Measurements from ENCODE around the gene FCHSD1. TPM values are rescaled to one million over a fixed set of nuclear protein-coding genes. Genes with fewer than 3 reads are reported as not detected.

The FCHSD1 gene
- 29.3 and 31.8 TPM in 2 replicates for total RNA-seq

DNA sequence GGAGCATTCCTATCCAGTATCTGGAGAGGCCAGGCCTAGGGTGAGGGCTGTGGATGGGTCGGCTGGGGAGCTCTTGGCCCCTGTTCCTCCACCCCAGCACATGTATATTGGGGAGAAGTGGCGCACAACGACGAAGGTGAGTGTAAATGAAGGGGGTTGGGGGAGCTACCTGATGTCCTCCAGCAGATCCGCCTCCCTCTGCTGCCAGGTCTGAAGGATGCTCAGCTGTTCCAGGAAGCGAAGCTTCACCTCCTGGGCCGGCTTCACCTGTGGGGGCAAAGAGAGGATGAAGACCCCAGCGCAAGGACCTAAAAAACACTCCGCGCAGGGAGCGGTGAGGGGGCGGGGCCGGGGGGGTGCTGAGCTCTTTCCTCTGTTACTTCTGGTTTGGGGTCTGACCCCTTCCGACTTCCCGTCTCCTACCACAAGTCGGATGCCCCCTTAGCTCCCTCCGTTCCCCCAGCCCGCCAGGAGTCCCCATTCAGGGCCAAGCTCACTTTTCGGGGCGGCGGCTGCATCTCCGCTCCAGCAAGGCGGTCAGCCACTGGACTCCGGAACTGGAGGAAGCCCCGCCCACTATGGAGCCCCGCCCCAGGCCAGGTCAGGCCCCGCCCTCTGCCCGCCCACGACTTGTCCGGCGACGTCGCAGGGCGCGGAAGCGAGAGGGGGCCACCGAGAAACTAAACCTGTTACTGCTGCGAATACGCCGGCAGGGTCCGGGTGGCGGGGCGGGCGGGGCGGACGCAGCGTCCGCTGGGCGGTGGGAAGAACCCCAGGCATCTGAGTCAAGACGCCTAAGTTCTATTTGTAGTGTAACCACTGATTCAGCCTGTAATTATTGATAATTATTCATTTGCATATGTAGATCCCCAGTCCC, at the start of gene FCHSD1:
TSS of gene FCHSD1 (minus strand) at position 568 of the 877 bp plus-strand sequence. CDS start at position 518, 50 bp downstream.
- no peak for DNase-seq (ENCODE audit: extremely low read depth, low read depth, low spot score)

DNA sequence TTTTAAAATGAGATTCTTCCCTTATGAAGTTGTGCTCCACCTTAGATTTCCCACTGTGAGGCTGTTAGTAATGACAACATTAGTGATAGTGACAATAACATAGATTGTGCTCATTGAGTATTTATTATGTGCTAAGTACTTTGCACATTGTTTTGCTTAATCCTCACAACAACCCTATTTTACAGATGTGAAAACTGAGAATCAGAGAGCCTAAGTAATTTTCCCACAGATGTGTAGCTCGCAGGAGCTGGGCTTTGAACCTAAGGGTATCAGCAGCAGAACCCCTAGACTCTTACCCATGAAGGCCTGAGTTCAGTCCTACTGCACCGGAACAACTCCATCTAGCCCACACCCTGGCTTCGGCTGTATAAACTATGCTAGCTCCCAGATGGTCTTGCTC, 46.4 kb upstream of the FCHSD1 start:
- DNase-seq (ENCODE audit: extremely low read depth, low read depth, low spot score), result no peak

DNA sequence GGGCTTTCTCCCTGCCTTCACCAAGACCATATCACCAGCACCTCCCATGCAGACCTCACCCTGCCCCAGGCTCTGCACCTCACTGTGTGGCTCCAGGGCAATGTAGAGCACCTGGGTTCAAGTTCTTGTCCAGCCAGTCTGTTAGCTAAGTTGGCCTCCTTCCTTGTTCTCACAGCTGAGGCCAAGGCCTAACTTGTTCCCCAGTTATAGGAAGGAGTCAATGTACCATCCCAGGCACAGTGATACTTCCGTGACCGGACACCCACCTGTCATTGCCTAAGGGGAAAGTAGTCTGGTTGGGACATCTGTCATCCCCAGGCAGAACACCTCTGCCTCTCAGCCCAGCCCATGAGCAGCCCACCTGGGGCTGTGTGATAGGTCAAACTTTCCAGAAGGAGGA, 45.2 kb upstream of the FCHSD1 start:
- DNase-seq (ENCODE audit: extremely low read depth, low read depth, low spot score), result no peak

DNA sequence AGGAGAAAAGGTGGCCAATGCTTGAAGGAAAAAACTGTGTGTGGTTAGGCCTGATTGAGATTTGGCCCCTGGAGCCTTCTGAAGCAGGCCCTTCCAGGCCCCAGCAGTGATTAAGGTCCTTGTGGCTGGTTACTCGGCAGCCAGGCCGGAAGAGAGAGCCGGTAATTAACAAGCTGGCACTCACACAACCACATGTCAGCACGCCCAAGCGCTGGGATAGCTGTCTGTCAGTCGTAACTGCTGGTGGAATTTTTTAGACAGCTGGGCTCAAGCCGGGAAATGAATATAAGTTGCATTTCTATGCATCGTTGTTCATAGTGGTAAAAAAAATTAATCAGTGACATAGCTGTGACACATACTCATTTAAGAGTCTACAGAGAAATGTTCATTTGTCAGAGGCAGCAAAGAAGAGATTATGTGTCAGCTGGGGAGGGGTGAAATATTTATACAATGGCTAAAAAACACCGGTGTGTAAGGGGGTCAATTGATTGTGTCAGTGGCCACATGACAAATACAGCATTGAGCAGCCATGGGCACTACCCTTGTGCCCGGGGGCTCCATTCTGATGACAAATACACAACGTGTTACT, 44.5 kb upstream of the FCHSD1 start:
- DNase-seq (ENCODE audit: extremely low read depth, low read depth, low spot score), result no peak

DNA sequence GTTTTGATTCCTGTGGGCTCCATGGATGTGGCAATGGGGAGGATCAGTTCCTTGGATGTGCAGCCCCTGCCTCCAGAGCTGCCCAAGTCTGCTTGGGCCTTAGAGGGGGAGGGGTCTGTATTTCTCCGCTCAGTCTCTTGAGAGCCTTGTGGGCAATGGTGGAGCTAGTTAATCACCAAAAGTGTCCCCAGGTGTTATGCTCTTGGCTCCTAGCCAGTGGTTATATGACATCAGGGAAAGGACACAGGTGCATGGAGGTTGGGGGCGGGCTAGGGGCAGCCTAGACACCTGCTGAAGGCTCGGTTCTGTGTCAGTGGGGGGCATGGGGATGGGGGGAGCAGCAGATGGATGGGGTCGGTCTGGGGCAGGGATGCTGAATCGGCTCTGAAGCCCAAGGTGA, 43.3 kb upstream of the FCHSD1 start:
- no peak for DNase-seq (ENCODE audit: extremely low read depth, low read depth, low spot score)

DNA sequence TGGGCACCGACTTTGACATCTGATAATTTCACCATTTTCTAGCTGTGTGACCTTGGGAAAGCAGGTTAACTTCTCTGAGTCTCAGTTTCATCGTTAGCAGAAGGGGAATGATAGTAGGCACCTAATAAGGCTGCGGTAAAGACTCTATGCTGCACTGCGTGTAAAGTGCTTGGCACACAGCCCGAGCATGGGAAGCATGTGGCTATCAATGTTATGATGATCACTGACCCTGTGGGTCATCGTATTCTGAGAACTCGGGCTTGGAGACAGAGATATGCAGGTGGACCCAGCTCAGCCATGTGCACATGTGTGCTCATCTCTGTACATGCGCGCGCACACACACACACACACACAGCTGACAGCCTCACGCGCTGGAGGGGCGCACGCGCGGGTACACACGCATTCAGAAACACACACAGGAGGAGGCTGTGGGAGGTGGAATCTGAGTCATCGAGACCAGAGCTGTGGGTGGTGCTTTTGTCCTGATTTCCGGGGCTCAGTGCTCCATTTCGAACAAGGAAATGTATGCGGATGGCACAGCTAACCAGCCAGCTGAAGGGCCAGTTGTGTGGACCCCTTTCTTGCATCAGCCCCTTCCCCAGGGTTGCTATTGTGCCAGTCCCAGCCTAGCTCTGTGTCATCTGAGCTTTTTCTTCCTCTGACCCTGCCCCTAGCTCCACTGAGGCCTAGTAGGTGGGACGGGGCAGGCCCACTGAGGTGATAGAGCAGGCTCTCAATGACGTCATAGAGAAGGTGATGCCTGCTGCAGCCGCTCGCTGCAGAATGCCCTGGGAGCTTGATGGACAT, 41.9 kb upstream of the FCHSD1 start:
- DNase-seq (ENCODE audit: extremely low read depth, low read depth, low spot score), result no peak

DNA sequence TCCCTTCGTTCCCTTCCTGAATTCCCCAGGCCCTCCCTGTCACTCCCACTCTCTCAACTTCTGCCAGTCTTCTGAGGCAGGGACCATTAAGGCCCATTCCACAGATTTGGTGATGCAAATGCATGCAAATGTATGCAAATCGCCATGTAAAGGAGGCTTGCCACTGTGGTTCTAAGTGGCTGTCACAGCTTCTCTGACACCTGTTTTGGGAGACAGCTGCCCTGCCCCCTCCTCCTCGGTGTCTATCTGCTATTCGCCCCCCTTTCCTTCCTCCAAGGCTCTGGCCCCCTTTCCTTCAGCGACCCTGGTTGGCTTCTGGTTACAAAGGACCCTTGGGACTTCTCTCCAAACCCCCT, 41.3 kb upstream of the FCHSD1 start:
- no peak for DNase-seq (ENCODE audit: extremely low read depth, low read depth, low spot score)

DNA sequence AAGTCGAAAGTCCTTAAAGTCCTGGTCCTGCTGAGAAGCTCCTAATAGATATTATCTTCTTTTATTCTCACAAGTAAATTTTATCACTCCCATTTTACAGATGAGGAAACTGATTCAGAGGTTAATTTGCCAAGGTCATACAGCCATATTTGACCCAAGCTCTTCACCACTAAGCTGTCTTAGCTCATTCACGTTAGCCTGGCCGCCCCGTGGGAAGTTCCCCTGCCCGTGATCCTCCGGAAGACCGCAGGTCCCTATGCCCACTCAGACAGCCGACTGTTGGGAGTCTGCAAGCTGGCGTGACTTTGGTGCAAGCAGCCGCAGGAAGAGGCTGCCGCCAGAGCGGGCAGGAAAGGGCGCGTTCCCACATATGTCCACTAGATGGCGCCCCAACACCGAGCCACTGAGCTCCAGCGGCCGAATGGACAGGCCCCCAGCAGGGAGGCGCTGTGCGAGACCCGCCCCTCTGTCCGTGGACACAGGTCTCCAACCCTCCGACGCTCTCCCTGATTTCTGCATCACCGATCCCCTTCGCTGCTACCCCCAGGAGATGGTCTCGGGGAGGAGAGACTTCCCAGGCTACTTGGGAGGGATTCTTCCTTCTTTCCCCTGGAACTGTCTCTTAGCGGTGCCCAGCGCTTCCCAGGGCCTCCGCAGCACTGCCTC, 40.8 kb upstream of the FCHSD1 start:
- peak; percentile 34 for DNase-seq (ENCODE audit: extremely low read depth, low read depth, low spot score)

DNA sequence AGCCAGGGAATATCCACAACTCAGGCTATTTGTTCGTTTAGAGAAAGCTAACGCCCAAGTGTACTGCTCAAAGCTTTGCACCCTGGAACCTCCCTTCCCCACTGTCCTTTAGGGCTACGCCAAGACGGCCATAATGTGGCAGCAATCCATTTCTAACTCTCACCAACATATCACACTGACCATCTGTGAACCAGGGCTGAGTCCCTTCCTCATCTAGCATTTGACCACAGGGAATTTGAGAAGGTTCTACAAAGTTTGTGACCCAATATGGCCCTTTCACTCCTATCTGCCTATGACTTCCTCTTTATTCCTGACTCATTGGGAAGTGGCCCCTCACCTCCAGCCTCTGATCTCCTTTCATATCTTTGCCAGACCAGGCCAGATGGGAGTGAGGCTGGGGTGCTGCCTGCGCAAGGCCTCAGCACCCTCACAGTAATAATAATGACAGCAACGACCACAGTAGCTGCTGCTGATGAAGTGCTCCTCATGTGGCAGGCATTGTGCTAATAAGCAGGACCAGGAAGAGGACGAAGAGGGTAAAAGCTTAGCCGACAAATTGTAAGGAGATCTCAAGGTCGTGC, 40.2 kb upstream of the FCHSD1 start:
- DNase-seq (ENCODE audit: extremely low read depth, low read depth, low spot score), result no peak

DNA sequence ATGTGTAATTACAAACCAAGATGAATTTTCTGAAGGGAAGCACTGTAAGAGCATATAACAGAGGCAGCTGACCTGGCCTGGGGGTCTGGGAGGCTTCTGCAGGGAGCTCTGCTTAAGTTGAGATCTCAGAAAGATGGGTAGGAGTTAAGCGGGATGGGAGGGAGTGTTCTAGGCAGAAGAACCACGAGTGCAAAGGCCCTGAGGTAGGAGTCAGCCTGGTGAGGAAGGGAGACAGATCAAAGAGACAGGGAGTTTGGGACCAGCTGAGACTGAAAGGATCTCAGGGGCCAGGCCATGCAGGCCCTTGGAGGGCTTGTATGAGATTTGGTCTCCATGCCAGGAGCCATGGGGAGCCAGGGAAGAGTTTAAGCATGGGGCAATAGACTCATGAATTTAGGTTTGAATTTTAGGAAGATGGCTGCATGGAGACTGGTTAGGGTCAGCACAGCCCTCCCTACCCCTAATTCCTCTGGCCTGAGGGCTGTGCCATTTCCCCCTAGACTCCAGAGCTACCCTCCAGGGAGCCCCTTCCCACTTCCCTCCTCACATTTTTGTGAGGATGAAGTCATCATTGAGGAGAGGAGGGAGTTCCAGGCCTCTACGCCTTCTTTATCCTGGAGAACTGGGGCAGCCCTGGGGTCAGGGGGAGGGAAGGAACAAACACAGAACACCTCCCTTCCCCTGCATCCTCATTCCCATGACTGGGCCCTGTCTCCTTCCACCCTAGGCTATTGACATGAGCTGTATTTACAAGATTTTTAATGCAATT, 35.6 kb upstream of the FCHSD1 start:
- no peak for DNase-seq (ENCODE audit: extremely low read depth, low read depth, low spot score)

DNA sequence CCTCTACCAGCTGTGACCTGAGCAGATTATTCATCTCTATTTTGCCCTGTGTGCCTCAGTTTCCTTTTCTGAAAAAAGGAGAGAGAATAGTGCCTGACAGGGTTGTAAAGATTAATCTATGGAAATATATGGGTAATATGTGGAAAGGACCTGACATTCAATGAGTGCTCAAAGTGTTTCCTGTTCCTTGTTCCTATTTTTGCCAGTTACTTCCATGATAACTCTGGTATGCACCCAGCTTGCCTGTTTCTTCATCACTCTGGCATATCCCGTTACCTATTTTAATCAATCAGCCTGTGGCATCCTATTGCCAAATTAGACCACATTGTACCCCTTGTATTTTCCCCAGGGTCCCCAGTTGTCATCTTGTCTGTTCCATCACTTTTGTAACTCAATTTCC, 34.4 kb upstream of the FCHSD1 start:
- DNase-seq (ENCODE audit: extremely low read depth, low read depth, low spot score), result no peak

DNA sequence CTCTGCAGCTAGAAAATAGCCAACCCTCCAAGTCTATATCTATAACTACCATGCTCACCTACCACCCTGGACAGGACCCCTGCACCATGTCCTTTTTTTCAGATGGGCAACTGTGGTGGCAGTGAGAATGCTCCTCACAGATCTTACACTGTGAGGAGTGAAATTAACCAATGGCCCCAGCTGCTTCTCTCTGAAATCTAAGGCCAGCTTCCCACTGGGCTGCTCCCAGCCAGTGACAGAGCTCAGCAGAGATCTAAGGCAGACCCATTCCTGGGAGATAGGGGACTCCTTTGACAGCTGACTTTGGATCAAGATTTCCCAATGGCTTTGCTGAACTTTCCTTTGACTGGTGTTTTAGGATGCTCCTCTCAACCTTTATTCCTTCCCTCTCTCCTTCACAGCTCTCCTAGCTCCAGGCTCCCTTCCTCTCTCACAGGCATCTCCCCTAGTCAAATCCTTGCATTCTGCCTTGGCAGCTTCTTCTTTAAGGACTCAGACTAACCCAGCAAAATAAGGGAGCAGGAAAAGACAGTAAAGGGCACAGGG, 32.5 kb upstream of the FCHSD1 start:
- no peak for DNase-seq (ENCODE audit: extremely low read depth, low read depth, low spot score)

DNA sequence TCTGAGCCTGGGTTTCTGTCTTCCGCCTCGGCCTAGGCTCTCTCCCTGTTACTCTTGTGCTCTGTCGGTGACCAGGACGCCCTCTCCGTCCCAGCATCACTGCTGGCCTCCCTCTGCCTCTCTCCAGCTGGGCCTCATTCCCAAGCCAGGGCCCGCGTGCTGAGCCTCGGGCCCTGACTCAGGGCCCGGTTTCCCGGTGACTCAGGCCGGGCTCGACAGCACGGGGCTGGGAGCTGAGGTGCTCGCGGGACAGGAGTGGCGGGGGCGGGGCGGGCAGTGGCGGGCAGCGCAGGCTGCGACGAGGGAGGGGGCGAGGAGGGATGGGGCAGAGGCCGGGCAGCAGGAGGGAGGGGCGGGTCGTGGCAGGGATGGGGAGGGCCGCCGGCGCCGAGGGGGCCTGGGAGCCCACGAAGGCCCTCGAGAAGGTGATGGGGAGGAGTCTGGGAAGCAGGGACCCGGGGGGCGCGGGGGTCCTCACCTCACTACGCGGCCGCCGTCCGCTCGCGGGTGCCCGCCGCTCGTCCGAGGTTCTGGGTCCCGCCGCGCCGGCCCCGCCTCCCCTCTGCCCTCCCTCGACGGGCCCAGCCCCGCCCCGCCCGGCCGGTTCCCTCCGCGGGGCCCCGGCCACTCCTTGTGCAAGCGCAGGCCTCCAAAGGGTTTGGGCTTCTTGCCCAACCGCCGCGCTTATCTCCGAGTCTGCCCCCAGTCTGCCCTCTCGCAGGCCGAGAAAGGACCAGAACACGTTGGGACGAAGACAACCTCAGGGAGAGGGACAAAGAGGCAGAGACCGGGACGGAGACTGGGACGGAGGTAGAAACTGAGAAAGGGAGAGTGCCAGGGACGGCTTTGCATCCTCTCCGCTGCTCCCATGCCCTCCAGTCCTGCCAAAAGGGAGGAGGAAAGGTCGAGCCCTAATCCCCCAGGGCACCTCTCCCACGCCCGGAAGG, 30.8 kb upstream of the FCHSD1 start, which contains the start of gene ARAP3:
TSS of gene ARAP3 (minus strand) at position 536 of the 947 bp plus-strand sequence. CDS start 1,744 bp downstream, outside the sequence.
- no peak for DNase-seq (ENCODE audit: extremely low read depth, low read depth, low spot score)

DNA sequence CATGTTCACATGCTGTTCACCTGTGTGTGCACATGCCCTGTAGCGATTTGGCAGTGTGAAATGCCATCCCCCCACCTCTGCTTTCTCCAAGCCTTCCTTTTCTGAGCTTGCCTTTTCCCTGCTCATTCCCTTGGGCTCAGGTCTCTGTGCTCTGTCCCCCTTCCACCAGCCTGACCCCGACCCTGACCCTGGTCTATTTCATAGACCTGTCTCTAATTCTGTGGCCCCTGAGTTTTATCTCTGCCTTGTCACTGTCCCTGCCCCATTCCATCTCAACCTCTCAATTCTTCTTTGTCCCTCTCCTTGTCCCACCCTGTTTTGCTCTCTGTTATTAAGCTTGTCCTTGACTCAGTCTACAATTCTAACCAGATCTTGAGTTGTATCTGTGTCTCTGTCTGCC, 30.1 kb upstream of the FCHSD1 start:
- no peak for DNase-seq (ENCODE audit: extremely low read depth, low read depth, low spot score)

DNA sequence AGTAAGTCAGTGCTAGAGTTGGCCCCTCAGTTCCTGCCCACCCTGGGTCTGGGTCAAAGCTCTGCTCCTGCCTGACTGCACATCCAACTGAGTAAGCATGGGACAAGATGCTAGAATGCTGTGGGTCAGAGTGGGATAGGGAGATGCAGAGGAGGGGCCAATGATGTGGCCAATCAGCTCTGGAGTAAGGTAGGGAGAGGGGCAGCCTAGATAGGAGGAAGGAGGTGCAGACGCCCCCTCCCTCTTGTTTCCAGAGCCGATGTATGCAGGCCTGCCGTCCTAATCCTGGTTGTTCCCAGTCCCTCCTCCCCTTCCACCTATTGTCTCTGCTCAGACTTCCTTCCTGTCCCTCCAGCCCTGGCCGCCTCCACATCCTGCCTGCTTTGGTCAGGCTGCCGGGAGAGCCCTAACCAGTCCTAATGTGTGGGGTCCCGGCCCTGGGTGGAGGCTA, 29.6 kb upstream of the FCHSD1 start:
- DNase-seq (ENCODE audit: extremely low read depth, low read depth, low spot score), result no peak

DNA sequence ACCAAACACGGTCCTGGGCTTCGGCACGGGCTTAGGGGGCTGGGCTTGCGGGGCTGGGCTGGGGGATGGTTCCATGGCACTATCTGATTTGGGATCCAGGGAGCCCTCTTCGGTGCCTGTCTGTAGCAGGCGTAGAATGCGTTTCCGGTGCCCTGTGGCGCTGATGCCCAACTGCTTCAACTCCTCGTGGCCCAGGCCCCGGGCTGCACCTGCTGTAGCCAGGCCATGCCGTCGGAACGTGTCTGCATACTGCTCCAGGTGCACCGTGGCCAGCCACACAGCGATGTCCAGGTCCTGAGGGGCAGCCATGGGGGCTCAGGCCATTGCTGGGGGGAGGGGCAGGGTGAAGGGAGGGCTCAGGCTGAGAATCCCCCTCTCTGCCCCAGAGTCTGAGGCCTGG, 29.0 kb upstream of the FCHSD1 start:
- no peak for DNase-seq (ENCODE audit: extremely low read depth, low read depth, low spot score)

DNA sequence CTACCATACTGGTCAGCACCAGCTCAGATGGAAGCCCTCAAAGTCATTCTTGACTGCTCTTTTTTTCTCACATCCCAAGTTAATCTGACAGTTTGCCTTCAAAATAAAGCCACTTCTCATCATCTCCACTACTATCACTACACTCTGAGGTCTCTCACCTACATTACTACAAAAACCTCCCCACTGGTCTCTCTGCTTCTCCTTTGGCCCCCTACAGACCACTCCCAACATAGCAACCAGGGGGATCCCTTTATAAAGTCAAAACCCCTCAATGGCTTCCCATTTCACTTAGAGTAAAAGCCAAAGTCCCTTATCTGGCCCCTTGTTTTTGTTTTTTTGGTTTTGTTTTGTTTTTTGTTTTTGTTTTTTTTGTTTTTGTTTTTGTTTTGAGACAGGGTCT, 26.2 kb upstream of the FCHSD1 start:
- no peak for DNase-seq (ENCODE audit: extremely low read depth, low read depth, low spot score)

DNA sequence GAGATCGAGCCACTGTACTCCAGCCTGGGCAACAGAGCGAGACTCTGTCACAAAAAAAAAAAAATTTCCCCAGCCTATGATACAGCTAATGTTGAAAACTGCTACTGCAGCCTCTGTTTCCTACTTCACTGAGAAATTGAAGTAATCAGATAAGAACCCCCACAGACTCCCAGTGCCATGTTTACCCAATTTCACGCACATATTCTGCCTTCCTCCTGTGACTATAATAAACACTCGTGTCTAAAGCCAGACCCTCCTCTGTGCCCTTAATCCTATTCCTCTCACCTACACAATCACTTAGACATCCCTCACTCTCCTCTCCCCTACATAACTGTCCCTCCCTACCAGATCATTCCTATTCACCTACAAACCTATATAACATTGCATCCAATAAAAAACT, 24.5 kb upstream of the FCHSD1 start:
- DNase-seq (ENCODE audit: extremely low read depth, low read depth, low spot score), result no peak

Measured in glomerular endothelial cell (primary cell).